Measurements from ENCODE around the gene RCCD1. TPM values are rescaled to one million over a fixed set of nuclear protein-coding genes. Genes with fewer than 3 reads are reported as not detected.
A peak's percentile ranks its signal among the peaks of the same experiment; 100 is the strongest.

The RCCD1 gene
- total and polyA plus RNA-seq, 9 of the 15 experiments (the other 6 are each of a cell fraction or from before 2014, with no cell fraction given), result 11.1 to 51.4 (median 24.7) TPM

- no peaks in the 10 kb centered on the region for H3K9me3 ChIP-seq (replicated peaks; ENCODE audit: control insufficient read depth, insufficient read depth, low read depth, low read length)
- H3K9ac ChIP-seq (ENCODE audit: insufficient read depth in 1 of 2, low read depth in 2 of 2, low read length in 2 of 2), result peak within 1 kb of the TSS; percentile 85 to 96
- H2AFZ ChIP-seq (ENCODE audit: low read depth, low read length), result peak within 1 kb of the TSS; percentile 94
- H3K4me3 ChIP-seq, result peak within 1 kb of the TSS; percentile 66
- H3K27me3 ChIP-seq (ENCODE audit: control insufficient read depth in 2 of 2, insufficient read depth in 2 of 2, low read length in 2 of 2), result no peaks in the 10 kb centered on the region
- ChIA-PET POLR2A (interaction anchor here (0.6 to 6.7 kb wide), 26 partner anchors 10 to 627 kb away, joined by 3 to 70 read pairs (median 4); partner anchors contain the start of gene MAN2A2), CTCF (ENCODE audit: low intra/inter-chr PET ratio) (interaction anchor here (0.8 to 2.2 kb wide), 8 partner anchors 30 to 639 kb away, joined by 3 to 8 read pairs (median 4); no protein-coding TSS in a partner anchor)
- no peaks in the 10 kb centered on the region for H4K20me1 ChIP-seq (replicated peaks; ENCODE audit: control insufficient read depth, insufficient read depth, low read length)
- intact Hi-C loops (cut with micrococcal nuclease), result loop anchor here (1.0 to 10.0 kb wide), 7 partner anchors 31 to 637 kb away; no protein-coding TSS in a partner anchor
- DNase-seq (ENCODE audit: extremely low read depth in 1 of 4, low spot score in 3 of 4) (peak; percentile 80 to 94 (median 86)), ATAC-seq (peak; percentile 74), FAIRE-seq (peak; percentile 51)
- peaks cover 44 to 69% of the 10 kb centered on the region in 2 experiments for H3K4me1 ChIP-seq (replicated peaks in 1 of 2; ENCODE audit: control insufficient read depth in 2 of 2, insufficient read depth in 2 of 2, low read length in 2 of 2)
- H3K27ac ChIP-seq (ENCODE audit: extremely low read depth, low read depth, low read length), result peak within 1 kb of the TSS; percentile 92
- H3K9me1 ChIP-seq (ENCODE audit: control insufficient read depth, insufficient read depth, low read length), result no peaks in the 10 kb centered on the region
- in situ Hi-C loops (cut with MboI), result no loop called here
- H3K79me2 ChIP-seq (ENCODE audit: control insufficient read depth, insufficient read depth, low read length), result peaks cover 56% of the 10 kb centered on the region
- no TSS peak for BruUV-seq (replicated peaks)
- H3K4me2 ChIP-seq (ENCODE audit: insufficient read depth, low read length), result peak within 1 kb of the TSS; percentile 99
- 1% methylated on average over 48 of the region's 52 CpGs for WGBS (ENCODE audit: insufficient coverage, low coverage, missing lambda C conversion rate)
- H3K36me3 ChIP-seq (ENCODE audit: control insufficient read depth, insufficient read depth, low read length), result peaks cover 16% of the 10 kb centered on the region
- TF ChIP-seq GABPA (tag; conservative IDR thresholded peaks at IDR 0.05; ENCODE audit: low read depth) (peak; percentile 67), POLR2A (conservative IDR thresholded peaks at IDR 0.05) (peak; percentile 89), E2F6 (IDR thresholded peaks at IDR 0.05; ENCODE audit: borderline replicate concordance in 1 of 2, extremely low read depth in 1 of 2, insufficient read depth in 1 of 2, insufficient read length in 1 of 2, low read depth in 1 of 2, low read length in 1 of 2, poor library complexity in 1 of 2, severe bottlenecking in 1 of 2) (peak in 1 of 2 experiments; percentile 72), SMAD2 (IDR thresholded peaks at IDR 0.05; ENCODE audit: low read depth, low read length) (no peak), HMGXB4 (CRISPR knock-in tag; IDR thresholded peaks at IDR 0.05) (peak; percentile 81; the same call in 1 of the 2 replicates), EP300 (IDR thresholded peaks at IDR 0.05; ENCODE audit: low read length) (peak; percentile 40), ELF1 (tag; IDR thresholded peaks at IDR 0.05) (peak; percentile 75), CREBBP (IDR thresholded peaks at IDR 0.05; ENCODE audit: low read depth, low read length) (no peak), ZNF57 (CRISPR knock-in tag; IDR thresholded peaks at IDR 0.05) (no peak), FOXK2 (conservative IDR thresholded peaks at IDR 0.05 in 1 of 2, IDR thresholded peaks at IDR 0.05 in 1 of 2; ENCODE audit: low read depth in 2 of 2) (peak; percentile 19 to 24; a peak in 3 of 4 replicates), TAF1 (IDR thresholded peaks at IDR 0.05; ENCODE audit: control insufficient read depth, extremely low read depth, insufficient read depth, low read length, severe bottlenecking) (peak; percentile 90), TAF7 (tag; IDR thresholded peaks at IDR 0.05) (peak; percentile 50; the same call in 1 of the 2 replicates), SAP30 (IDR thresholded peaks at IDR 0.05; ENCODE audit: borderline replicate concordance, insufficient read depth, low read depth, low read length, poor library complexity, severe bottlenecking) (peak; percentile 90), MLLT1 (IDR thresholded peaks at IDR 0.05) (0 out of 4 replicates have a peak, but pooled peaks of 1 of the 2 experiments have one; percentile 38), TBP (optimal IDR thresholded peaks at IDR 0.05; ENCODE audit: low read depth, low read length) (peak; percentile 75), C11orf30 (IDR thresholded peaks at IDR 0.05; ENCODE audit: low read depth) (peak; percentile 58; the same call in 1 of the 2 replicates)
Measured at GRCh38 chr15:90931828-90932659, 22.6 kb upstream of the RCCD1 start, which contains the start of gene HDDC3. Gene HDDC3, minus strand, starts transcription at chr15:90932549. Its CDS starts 9 bp downstream, at chr15:90932540.

Measured in K562 (cell line).